ENCODE measurements around the gene ARID3B. TPM values are rescaled to one million over a fixed set of nuclear protein-coding genes. Genes with fewer than 3 reads are reported as not detected.

Gene ARID3B
- total and polyA plus RNA-seq, 2 of the 13 experiments (the other 11 are each of a cell fraction or from before 2014, with no cell fraction given), result 5.3 to 12.8 TPM

- TF ChIP-seq ZHX2 (IDR thresholded peaks at IDR 0.05; ENCODE audit: low read depth), result 0 out of 2 replicates have a peak, but pooled peaks have one; percentile 19
- no peak for TF ChIP-seq ZHX2 (CRISPR knock-in tag; IDR thresholded peaks at IDR 0.05; ENCODE audit: borderline replicate concordance)
- TF ChIP-seq SNAPC2 (CRISPR knock-in tag; IDR thresholded peaks at IDR 0.05), result no peak
- no peak for TF ChIP-seq ZNF382 (CRISPR knock-in tag; IDR thresholded peaks at IDR 0.05; ENCODE audit: borderline replicate concordance)
- no peak for TF ChIP-seq KAT2B (IDR thresholded peaks at IDR 0.05; ENCODE audit: borderline replicate concordance, low read depth, low read length)
- TF ChIP-seq HNF4G (IDR thresholded peaks at IDR 0.05; ENCODE audit: borderline replicate concordance, low read depth, low read length), result no peak
- no peak for TF ChIP-seq HNF4G (CRISPR knock-in tag; IDR thresholded peaks at IDR 0.05; ENCODE audit: borderline replicate concordance, low read depth)
- TF ChIP-seq ZNF557 (CRISPR knock-in tag; IDR thresholded peaks at IDR 0.05), result no peak
- TF ChIP-seq SRSF1 (optimal IDR thresholded peaks at IDR 0.05; ENCODE audit: low read depth, low read length), result peak; percentile 56
- TF ChIP-seq MATR3 (CRISPR knock-in tag; IDR thresholded peaks at IDR 0.05), result no peak
- no peak for TF ChIP-seq ZNF570 (CRISPR knock-in tag; IDR thresholded peaks at IDR 0.05; ENCODE audit: borderline replicate concordance)
- TF ChIP-seq HES4 (CRISPR knock-in tag; IDR thresholded peaks at IDR 0.05; ENCODE audit: borderline replicate concordance), result no peak
- TF ChIP-seq ZNF672 (CRISPR knock-in tag; IDR thresholded peaks at IDR 0.05), result no peak
- TF ChIP-seq DDIT3 (CRISPR knock-in tag; IDR thresholded peaks at IDR 0.05), result no peak
- no peak for TF ChIP-seq SMARCC2 (IDR thresholded peaks at IDR 0.05)
- peak; percentile 88 for TF ChIP-seq TGIF2 (CRISPR knock-in tag; IDR thresholded peaks at IDR 0.05)
- TF ChIP-seq CERS6 (CRISPR knock-in tag; IDR thresholded peaks at IDR 0.05), result no peak
- 0 out of 2 replicates have a peak, but pooled peaks have one; percentile 71 for TF ChIP-seq ARNTL (CRISPR knock-in tag; IDR thresholded peaks at IDR 0.05)
- TF ChIP-seq HOXA3 (CRISPR knock-in tag; IDR thresholded peaks at IDR 0.05), result peak; percentile 89
- peak; percentile 98 for TF ChIP-seq PATZ1 (CRISPR knock-in tag; IDR thresholded peaks at IDR 0.05)
Observed at GRCh38 chr15:74545776-74546656, 5.0 kb downstream of the ARID3B start (continued).

Data from HepG2 (cell line).